Stimulated activated CD4-positive, alpha-beta T cell treated with anti-CD3 and anti-CD28 coated beads, Interleukin-12 subunit alpha, Interleukin-12 subunit beta, amount 100 ng/mL, for 24 hours (primary cell): Measurements from ENCODE around the gene DTD1.
A peak's percentile ranks its signal among the peaks of the same experiment; 100 is the strongest.

Experiments used
- DNase-seq, 2 experiments: peaks; one replicate each; pipeline ENCODE4 v3.0.0-alpha.2; 2020; ENCODE audit warnings: low read depth in 2 of 2

The DTD1 gene

GRCh38 chr20:18587665-18588573 lies at the start of gene DTD1:
Gene DTD1 (plus strand): TSS chr20:18588054. CDS start chr20:18588073, 19 bp downstream.
- DNase-seq: peak; percentile 69 to 92

DNA sequence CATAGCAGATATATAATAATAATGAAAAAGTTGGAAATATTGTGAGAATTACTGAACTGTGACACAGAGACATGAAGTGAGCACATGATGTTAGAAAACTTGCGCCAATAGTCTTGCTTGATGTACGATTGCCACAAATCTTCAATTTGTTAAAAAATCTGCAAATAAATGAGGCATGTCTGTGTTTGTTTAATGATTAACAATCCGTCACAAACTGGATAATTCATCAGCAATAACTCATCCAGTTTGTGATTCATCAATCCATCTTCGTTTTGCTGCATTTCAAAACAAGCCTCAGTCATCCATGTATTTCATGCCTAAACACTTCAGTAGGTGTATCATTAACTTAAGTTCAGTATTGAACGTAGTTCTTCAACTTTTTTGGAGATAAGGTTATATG lies 46.1 kb upstream of the DTD1 start:
- no peak for DNase-seq

DNA sequence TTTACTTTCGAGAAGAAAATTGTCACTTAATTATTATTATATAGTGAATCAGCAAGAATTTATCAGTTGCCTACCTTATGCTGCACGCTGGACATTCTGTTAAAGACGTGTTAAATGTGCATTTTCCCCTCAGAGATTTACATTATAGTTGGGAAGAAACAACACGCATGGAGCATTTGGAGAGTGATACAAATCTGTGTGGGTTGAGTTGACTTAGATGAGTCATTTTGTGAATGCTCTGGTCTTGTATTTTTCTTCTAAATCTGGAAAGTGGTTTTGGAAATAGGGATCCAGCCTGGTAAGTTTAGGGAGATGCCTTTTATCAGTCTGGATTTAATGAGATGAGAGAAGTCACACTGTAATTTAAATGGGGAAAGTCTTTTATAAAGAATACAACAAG lies 44.6 kb upstream of the DTD1 start:
- DNase-seq: no peak

DNA sequence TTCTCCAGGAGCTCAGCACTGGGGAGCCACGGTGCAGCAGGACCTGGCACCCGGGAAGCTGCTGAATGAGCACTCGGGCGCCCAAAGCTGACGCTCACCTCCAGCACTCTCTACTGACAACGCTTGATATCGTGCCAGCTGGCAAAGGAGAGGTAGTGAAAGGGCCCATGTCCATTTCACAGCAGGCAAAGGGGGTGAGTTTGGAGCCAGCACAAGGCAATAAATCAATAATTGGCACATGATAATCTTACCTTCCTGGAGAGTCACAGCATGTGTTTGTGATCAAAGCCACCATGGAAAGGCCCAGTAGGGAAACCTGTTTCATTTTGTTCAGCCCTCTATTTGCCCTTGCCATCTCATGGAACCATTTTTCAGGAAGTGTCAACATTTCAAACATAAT lies 43.9 kb upstream of the DTD1 start:
- DNase-seq: no peak

GRCh38 chr20:18545566-18545965 lies 42.3 kb upstream of the DTD1 start:
- DNase-seq: no peak

- DNase-seq: no peak
These were observed 39.4 kb upstream of the DTD1 start for GRCh38 chr20:18548465-18548864.

GRCh38 chr20:18553746-18554145 lies 34.1 kb upstream of the DTD1 start:
- no peak for DNase-seq

GRCh38 chr20:18566892-18567738 lies 20.7 kb upstream of the DTD1 start, which contains the start of gene SMIM26:
Gene SMIM26 (plus strand): TSS chr20:18567432. CDS start chr20:18567479, 47 bp downstream.
- DNase-seq: peak; percentile 89 to 92

DNA sequence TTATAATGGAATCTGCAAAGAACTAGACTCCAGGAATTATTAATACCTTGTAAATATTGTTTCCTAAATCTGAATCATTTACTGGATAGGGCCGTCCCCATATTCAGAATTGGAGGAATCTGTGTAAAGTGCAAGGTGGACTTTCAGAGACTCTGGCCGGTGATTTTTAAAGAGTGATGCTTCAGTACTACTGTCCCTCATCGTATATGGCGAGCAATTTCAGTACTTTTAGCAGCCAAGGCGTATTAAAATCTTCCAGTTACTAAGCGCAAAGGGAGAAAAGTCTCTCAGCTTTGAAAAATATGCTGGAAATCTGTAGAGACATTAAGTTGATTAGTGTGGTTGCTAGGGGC lies 20.1 kb upstream of the DTD1 start:
- no peak for DNase-seq

- DNase-seq: no peak
These were observed 16.8 kb upstream of the DTD1 start for GRCh38 chr20:18571009-18571408.

- no peak for DNase-seq
These were observed 16.3 kb upstream of the DTD1 start for GRCh38 chr20:18571578-18571977.

DNA sequence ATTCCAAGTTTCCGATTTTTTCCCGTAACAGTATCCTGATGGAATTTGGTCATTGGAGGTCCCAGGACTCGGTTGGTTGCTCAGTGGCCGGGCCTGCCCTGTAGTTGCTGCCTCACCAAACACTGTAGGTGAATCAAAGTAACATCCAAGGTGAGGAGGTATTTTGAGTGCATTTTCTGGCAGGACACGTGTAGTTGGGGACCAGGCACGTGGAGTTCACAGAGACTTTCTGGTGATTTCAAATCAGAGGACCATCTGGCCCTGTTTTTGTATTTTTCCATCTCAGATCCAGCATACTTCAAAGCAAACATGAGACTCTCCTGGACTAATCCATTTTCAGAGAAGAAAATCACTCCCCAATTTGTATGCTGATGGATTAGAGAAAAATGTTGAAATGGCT lies 9.9 kb upstream of the DTD1 start:
- DNase-seq: no peak

GRCh38 chr20:18578581-18578980 lies 9.3 kb upstream of the DTD1 start:
- DNase-seq: no peak

DNA sequence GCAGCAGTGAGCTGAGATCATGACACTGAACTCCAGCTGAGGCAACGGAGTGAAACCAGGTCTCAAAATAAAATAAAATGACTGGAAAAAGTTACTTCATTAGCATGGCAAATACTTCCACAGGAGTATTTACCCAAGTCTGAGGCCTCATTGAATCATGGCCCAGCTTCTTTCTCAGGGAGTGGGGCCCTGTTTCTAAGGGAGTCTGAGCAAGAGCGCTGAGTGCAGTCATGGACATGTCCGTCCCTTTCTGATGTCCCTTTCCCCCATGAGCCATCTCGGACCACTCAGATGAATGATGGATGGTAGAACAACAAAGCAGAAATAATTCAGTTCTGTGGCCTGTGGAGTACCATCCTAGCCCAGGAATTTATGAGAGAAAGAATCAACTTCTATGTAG lies 7.8 kb upstream of the DTD1 start:
- no peak for DNase-seq

DNA sequence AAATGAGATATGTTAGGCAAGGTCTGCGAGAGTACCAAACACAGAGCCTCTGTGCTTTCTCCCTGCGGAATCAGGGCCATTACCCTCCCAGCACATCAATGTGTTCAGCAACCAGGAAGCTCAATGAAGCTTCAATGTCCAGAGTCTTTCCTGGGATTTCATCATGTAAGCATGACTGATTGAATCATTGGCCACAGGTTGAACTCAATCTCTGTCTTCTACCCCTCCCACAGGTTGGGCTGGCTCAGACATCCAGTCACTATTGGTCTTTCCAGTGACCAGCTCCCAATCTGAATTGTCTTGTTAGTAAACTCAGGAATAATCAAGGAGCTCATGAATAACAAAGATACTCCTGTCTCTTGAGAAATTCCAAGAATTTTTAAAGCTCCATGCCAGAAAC lies 2.7 kb upstream of the DTD1 start:
- no peak for DNase-seq

- DNase-seq: no peak
These were observed 700 bp downstream of the DTD1 start for GRCh38 chr20:18588574-18588933.

- DNase-seq: no peak
These were observed 2.3 kb downstream of the DTD1 start for GRCh38 chr20:18589941-18590674.

GRCh38 chr20:18596270-18596669 lies 8.4 kb downstream of the DTD1 start:
- DNase-seq: no peak

GRCh38 chr20:18609741-18610140 lies 21.9 kb downstream of the DTD1 start:
- DNase-seq: no peak

GRCh38 chr20:18611492-18611891 lies 23.6 kb downstream of the DTD1 start:
- DNase-seq: no peak

DNA sequence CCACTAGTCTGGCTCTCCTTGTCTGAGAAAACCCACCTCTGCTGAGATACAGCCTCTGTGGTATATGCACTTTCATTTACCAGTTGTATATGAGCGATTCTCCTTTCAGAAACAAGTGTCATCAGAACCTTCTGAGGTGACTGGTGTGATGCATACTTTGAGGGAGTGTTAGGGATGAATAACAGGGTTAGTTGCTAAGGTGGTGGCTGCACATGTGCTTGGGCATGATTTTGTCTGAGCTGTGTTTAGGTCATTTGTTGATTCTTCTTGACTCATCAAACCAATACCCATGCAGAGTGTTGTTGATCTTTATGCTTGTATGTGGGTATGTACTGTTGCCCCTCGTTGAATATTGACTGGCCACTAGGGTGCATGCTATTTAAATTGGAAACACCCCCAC lies 25.7 kb downstream of the DTD1 start:
- no peak for DNase-seq

GRCh38 chr20:18614244-18614643 lies 26.4 kb downstream of the DTD1 start:
- DNase-seq: no peak
